ENCODE measurements around the gene SAXO1. TPM values are rescaled to one million over a fixed set of nuclear protein-coding genes. Genes with fewer than 3 reads are reported as not detected.

Gene SAXO1
- total and polyA plus RNA-seq, 2 experiments from 2014 or later, result 0.02 TPM; not detected in 1

- peaks cover 9% of the 10 kb centered on the region; the same call in 2 of the 3 replicates for H3K9me3 Mint-ChIP-seq
- no peaks in the 10 kb centered on the region for H3K36me3 Mint-ChIP-seq (ENCODE audit: low read depth)
- Histone ChIP-seq H3K27me3 (ENCODE audit: insufficient read depth) (no peaks in the 10 kb centered on the region), H3K9me2 (ENCODE audit: insufficient read depth) (peaks cover 5% of the 10 kb centered on the region; the same call in 1 of the 2 replicates), H3K36me3 (ENCODE audit: insufficient read depth) (no peaks in the 10 kb centered on the region), H3K27ac (ENCODE audit: low read depth) (no peak overlapping the region), H3K4me2 (no peak overlapping the region), H3K79me2 (replicated peaks; ENCODE audit: insufficient read depth) (no peaks in the 10 kb centered on the region), H3K4me1 (ENCODE audit: insufficient read depth) (peaks cover 13% of the 10 kb centered on the region), H3K4me3 (no peak overlapping the region), H3F3A (replicated peaks; ENCODE audit: low read depth) (no peaks in the 10 kb centered on the region), H2AFZ (no peak overlapping the region), H4K20me1 (replicated peaks; ENCODE audit: insufficient read depth) (no peaks in the 10 kb centered on the region)
- H3K27me3 Mint-ChIP-seq (ENCODE audit: insufficient read depth, low read depth, poor library complexity), result peaks cover 7% of the 10 kb centered on the region
- DNase-seq (ENCODE audit: low spot score) (no peak), ATAC-seq (no peak)
- H3K4me3 Mint-ChIP-seq, result no peak overlapping the region
- no peak for TF ChIP-seq EZH2 (IDR thresholded peaks at IDR 0.05; ENCODE audit: low read depth, unreplicated experiment)
- TF ChIP-seq CTCF (conservative IDR thresholded peaks at IDR 0.05; ENCODE audit: low read depth in 2 of 2), result no peak
- no peak for TF ChIP-seq EZH2phosphoT487 (IDR thresholded peaks at IDR 0.05; ENCODE audit: unreplicated experiment)
- no peak for TF ChIP-seq CREB1 (CRISPR knock-in tag; IDR thresholded peaks at IDR 0.05; ENCODE audit: low read depth)
- no peak for TF ChIP-seq ZNF331 (CRISPR knock-in tag; IDR thresholded peaks at IDR 0.05; ENCODE audit: low read depth)
- TF ChIP-seq STAT1 (IDR thresholded peaks at IDR 0.05; ENCODE audit: unreplicated experiment), result no peak
- no peak for TF ChIP-seq POLR2AphosphoS5 (IDR thresholded peaks at IDR 0.05; ENCODE audit: low read depth)
- TF ChIP-seq REST (IDR thresholded peaks at IDR 0.05; ENCODE audit: unreplicated experiment), result no peak
- no peak for TF ChIP-seq ETS1 (IDR thresholded peaks at IDR 0.05)
- TF ChIP-seq ZNF462 (CRISPR knock-in tag; IDR thresholded peaks at IDR 0.05), result no peak
- TF ChIP-seq ZNF114 (CRISPR knock-in tag; IDR thresholded peaks at IDR 0.05), result no peak
- TF ChIP-seq JUNB (IDR thresholded peaks at IDR 0.05; ENCODE audit: unreplicated experiment), result no peak
- TF ChIP-seq NANOG (IDR thresholded peaks at IDR 0.05; ENCODE audit: borderline replicate concordance), result no peak
- H3K4me1 Mint-ChIP-seq, result peaks cover 20% of the 10 kb centered on the region
- no peak overlapping the region for H3K27ac Mint-ChIP-seq
Measured at GRCh38 chr9:18906656-18907395, 126.2 kb downstream of the SAXO1 start.

Measured in GM23338 (cell line).